Inferior parietal cortex (tissue), 1 donor: ENCODE measurements around the gene MRTFA.
"Not testable (repeated sequence)": the region's sequence is repeated elsewhere in the genome, so short reads cannot be mapped to it uniquely, and the experiment has no call there.

Experiments
- DNase-seq: peaks from one replicate; pipeline ENCODE4 v3.0.0-alpha.2; 2016; ENCODE audit errors: extremely low spot score

Gene MRTFA

GRCh38 chr22:40636380-40637182 lies at the start of gene MRTFA:
MRTFA (minus strand) TSS chr22:40636719.
- DNase-seq: peak; percentile 100

DNA sequence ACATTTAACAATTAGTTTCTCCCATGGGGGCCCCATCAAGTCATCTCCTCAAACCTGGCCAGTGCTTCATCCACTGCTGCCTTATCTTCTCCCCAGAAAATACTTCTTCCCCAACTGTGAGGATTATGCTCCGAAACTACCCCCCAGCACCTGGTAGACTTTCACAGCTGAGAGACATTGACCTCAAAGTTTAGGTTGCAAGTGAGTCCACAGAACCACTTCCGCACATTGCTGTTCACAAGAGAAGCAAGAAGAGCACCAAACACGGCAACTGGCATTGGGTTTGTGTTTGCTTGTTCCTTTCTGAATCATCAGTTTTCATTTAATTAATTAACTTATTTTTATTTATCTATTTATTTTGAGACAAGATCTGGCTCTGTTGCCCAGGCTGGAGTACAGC lies 48.9 kb upstream of the MRTFA start:
- DNase-seq: no peak

- DNase-seq: no peak
Observed at GRCh38 chr22:40684728-40685127, 48.2 kb upstream of the MRTFA start.

DNA sequence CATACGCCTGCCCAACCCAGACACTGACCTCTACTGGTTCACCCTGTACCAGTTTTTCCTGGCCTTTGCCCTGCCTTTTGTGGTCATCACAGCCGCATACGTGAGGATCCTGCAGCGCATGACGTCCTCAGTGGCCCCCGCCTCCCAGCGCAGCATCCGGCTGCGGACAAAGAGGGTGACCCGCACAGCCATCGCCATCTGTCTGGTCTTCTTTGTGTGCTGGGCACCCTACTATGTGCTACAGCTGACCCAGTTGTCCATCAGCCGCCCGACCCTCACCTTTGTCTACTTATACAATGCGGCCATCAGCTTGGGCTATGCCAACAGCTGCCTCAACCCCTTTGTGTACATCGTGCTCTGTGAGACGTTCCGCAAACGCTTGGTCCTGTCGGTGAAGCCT lies 44.9 kb upstream of the MRTFA start:
- DNase-seq: no peak

DNA sequence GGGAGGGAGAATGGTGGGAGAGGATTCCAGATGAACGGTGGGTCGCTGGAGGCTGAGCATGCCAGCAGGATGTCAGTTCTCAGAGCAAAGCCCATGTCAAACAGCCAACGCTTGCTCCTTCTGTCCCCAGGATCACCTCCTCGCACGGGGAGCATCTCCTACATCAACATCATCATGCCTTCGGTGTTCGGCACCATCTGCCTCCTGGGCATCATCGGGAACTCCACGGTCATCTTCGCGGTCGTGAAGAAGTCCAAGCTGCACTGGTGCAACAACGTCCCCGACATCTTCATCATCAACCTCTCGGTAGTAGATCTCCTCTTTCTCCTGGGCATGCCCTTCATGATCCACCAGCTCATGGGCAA lies 44.3 kb upstream of the MRTFA start:
- DNase-seq: no peak

DNA sequence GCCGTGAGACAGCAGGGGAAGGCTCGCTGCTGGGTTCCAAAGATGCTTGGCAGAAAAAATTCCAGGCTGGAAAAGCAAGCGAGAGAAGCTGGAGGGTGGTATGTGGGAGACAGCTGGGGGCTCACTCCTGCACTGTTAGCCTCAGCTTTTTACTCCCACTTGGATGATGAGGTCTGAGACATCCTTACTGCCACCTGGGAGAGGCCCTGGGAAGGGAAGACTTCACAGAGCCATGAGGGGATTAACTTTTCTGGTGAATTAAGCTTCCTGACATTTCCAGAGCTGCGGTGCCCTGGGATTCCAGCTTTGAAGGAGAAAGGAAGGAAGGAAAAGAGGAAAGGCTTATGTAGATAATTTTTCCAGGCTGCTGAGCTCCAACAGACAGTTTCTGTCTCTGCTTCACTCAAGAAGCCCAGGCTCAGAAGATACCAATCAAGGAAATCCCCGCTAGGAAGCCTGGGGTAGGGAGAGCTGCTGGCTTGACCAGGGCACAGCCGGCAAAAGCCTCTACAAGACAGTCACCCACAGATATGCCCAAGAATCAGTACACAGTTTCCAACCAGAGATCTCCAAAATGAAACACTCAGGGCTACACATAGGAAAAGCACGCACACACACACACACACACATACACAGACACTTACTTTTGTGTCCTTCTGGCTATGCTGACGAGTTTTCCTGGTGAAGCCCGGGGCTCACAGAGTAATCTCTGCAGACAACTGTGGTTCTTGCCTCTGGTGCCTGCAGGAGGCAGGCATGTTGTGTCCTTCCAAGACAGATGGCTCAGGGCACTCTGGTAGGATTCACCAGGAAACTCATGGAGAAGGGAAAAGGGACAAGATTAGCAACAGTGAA lies 43.7 kb upstream of the MRTFA start:
- DNase-seq: peak; percentile 39

DNA sequence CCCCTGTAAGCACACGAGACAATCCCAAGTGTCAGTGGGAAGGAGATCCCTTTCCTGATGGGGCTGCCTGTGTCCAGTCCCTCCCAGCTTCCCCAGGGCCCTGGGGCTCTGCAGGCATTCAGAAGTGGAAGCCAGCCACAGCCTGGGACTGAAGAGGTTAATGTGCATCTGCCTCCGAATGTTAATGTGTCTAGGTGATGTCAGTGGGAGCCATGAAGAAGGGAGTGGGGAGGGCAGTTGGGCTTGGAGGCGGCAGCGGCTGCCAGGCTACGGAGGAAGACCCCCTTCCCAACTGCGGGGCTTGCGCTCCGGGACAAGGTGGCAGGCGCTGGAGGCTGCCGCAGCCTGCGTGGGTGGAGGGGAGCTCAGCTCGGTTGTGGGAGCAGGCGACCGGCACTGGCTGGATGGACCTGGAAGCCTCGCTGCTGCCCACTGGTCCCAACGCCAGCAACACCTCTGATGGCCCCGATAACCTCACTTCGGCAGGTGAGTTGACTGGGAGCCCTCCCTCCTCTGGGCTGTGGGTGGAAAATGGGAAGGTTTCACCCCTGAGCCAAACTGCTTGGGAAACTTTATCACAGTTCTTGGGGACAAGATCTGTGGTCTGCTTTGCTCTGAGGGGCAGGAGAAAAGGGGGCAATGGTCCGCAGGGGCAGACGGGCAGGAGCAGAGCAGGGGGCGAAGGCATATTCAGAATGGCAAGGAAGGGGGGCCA lies 42.9 kb upstream of the MRTFA start, which contains the start of gene MCHR1:
Gene MCHR1, plus strand, starts transcription at position 236 of the 715 bp plus-strand sequence. Its CDS starts 169 bp downstream, at position 405.
- no peak for DNase-seq

DNA sequence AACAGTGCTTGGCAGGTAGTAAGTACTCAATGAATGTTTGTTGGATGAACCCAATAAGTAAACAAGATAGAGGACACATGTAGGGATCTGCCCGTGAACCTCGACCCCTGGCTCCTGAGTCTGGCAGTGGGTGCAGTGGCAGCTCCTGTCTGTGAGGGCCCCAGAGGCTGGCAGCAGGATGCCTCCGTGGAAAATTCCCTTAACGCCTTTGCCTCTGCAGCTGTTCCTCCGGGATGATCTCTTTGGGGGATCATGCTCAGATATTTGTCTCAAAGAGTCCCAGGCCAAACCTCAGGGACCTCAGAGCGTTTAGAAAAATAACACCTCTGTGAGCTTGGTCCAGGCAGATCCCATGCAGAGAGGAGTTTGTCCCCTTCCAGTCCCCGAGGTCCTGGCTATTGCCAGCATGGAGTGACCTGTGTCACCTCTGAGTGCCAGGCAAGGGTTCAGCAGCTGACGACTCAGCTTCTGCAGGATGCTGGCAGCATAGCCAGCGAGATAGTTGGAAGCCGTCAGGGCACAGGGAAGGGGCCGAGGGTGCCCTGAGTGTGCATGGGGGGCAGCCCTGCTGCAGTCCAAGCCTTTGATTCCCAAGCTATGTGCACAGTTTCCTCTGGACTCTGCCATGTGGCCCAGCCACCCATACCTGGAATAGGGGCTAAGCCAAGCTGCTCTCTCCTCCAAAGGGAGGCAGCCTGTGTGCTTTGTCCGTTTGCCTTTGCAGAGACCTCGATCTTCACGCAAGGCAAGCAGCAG lies 42.2 kb upstream of the MRTFA start:
- DNase-seq: no peak

- no peak for DNase-seq
Observed at GRCh38 chr22:40676644-40677043, 40.1 kb upstream of the MRTFA start.

GRCh38 chr22:40676166-40676565 lies 39.6 kb upstream of the MRTFA start:
- not testable (repeated sequence) for DNase-seq

DNA sequence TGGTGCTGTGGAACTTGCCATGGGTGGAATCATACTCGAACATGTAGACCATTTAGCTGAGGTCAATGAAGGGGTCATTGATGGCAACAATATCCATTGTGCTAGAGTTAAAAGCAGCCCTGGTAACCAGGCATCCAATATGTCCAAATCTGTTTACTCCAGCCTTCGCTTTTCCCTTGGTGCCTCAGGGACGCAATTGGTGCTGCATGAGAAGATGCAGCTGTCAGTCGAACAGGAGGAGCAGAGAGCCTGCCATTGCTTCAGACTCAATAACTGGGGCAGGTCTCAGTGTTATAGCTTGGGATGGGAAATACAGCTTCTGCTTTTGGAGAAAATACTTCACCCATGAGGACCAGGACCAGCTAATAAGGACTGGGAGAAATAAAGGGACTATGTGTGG lies 37.8 kb upstream of the MRTFA start:
- DNase-seq: no peak

- DNase-seq: no peak
Observed at GRCh38 chr22:40673017-40673416, 36.5 kb upstream of the MRTFA start.

DNA sequence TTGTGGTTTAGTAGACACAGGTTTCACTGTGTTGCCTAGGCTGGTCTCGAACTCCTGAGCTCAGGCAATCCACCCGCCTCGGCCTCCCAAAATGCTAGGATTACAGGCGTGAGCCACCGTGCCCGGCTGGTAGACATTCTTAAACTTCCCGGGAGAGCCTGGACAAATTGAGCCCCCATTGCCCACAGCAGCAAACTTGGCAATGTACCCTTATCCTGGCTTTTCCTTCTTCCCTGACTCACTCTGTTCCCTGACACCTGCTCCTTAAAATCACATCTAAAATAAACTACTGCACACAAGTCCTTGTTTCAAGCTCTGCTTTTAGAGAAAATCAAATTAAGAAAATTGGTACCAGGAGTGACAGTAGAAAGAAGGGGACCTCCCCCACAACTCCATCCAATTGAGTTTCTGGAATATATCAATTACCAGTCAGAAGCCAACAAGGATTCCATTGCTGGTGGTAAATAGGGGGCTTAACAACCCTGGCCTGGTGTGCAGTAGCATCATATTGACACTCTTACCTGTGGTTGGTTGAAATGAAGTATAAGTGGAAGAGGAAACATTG lies 35.4 kb upstream of the MRTFA start:
- DNase-seq: no peak

GRCh38 chr22:40671369-40671768 lies 34.9 kb upstream of the MRTFA start:
- DNase-seq: no peak

GRCh38 chr22:40670058-40670457 lies 33.5 kb upstream of the MRTFA start:
- DNase-seq: no peak

DNA sequence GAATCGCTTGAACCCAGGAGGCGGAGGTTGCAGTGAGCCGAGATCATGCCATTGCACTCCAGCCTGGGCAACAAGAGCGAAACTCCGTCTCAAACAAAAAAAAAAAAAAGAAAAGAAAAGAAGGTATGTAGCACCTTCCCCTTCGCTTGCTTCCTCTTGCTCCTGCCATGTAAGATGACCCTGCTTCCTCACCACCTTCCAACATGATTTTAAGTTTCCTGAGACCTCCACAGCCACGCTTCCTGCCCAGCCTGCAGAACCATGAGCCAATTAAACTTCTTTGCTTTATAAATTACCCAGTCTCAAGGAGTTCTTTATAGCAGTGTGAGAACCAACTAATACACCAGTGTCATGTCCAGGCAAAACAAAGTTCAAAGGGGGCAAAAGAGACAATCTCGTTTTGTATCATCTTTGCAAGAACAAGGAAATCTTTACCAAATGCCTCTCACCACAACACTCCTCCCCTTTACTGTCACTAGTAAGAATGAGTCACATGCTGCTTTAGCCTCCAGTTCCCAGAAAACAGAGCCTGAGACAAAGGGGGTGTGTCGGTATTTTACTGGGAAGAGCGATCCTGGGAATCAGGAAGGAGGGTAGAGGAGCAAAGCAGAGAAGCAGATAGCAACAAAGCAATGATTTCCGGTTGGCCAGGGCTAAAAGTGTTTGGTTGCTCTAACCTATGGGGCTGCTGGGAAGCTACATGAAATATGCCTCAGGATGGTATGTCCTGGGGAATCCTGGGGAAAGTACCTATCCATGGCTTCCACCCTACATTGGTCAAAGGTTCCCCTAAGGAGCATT lies 32.3 kb upstream of the MRTFA start:
- DNase-seq: no peak

GRCh38 chr22:40666151-40666848 lies 29.8 kb upstream of the MRTFA start:
- no peak for DNase-seq

GRCh38 chr22:40665312-40665711 lies 28.8 kb upstream of the MRTFA start:
- no peak for DNase-seq

GRCh38 chr22:40661671-40662070 lies 25.2 kb upstream of the MRTFA start:
- DNase-seq: no peak

GRCh38 chr22:40660730-40661129 lies 24.2 kb upstream of the MRTFA start:
- no peak for DNase-seq
